ENCODE measurements around the gene KASH5.

KASH5 gene, protein sequence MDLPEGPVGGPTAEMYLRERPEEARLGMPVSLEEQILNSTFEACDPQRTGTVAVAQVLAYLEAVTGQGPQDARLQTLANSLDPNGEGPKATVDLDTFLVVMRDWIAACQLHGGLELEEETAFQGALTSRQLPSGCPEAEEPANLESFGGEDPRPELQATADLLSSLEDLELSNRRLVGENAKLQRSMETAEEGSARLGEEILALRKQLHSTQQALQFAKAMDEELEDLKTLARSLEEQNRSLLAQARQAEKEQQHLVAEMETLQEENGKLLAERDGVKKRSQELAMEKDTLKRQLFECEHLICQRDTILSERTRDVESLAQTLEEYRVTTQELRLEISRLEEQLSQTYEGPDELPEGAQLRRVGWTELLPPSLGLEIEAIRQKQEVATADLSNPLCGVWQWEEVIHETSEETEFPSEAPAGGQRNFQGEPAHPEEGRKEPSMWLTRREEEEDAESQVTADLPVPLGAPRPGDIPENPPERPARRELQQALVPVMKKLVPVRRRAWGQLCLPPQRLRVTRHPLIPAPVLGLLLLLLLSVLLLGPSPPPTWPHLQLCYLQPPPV

DNA sequence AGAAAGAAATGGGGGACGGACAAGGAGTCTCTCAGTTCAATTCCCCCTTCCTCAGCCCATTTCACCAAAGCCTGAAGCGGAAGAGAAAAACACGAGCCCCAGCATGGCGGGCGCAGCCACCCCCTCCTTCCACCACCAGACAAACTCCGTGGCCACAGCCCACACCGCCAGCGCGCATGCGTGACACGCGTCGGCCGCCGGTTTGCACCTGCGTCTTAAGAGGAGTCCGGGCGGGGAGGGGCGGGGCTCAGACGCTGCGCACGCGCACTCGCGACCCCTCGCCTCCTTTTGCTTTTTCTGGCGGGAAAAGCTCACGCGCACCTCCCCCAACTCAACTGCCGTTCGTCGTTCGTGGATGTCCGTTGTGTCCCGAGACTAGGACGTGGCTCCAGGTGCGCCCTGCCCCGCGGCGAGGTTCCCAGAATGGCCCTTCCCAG is at the start of gene KASH5:
KASH5 (plus strand) TSS at position 314 of the 437 bp plus-strand sequence. CDS start 2,635 bp downstream, outside the sequence.
- DNase-seq = no peak

DNA sequence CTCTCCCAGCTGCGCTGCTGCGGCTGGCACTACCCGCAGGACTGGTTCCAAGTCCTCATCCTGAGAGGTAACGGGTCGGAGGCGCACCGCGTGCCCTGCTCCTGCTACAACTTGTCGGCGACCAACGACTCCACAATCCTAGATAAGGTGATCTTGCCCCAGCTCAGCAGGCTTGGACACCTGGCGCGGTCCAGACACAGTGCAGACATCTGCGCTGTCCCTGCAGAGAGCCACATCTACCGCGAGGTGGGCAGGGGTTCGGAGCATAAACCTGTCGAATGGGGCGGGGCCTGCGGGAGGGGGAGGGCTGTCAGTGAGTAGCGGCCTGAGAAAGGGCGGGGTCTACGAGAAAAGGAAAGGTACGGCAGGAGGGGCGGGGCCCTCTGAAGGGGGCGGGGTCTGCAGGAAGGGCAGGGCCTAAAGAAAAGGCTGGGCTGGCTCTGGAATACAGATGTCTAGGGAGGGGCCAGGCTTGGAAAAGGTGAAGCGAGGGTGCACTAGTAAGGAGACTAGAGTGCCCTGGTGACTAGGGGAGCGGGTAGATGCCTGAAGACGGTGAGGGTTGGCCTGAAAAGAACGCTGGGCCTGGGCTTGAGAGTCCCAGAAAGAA is 49.3 kb upstream of the KASH5 start:
- DNase-seq = peak; percentile 60

DNA sequence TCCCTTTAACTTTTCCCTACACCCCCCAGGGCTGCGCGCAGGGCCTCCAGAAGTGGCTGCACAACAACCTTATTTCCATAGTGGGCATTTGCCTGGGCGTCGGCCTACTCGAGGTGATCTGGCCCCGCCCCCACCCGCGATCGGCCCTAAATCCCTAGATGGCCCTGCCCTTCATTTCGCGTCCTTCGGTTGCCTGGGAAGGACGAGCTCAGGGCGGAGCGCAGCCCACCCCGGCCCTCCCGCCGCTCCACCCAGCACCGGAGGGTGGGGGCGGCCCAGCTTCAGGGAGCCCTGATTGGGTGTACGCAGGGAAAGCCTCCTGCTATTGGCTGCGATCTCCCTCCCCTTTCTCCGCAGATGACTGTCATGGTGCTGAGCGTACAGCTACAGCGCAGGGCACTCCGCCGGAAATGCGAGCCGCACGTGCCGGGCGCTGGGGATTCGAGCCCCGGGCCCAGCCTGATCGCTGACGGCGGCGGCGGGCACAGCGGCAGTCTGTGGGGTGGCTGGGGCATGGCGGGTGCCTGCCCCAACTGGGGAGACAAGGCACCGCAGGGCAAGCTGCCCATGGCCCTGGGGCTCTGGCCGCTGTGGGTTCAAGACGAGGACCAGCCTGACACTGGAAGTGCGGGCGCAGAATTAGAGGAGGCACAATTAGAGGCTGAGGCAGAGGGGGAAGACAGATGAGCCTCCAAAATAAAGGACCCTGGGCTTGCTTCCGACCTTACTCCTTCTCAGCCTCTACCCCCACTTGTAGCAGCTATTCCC is 48.6 kb upstream of the KASH5 start:
- peak; percentile 95 for DNase-seq

DNA sequence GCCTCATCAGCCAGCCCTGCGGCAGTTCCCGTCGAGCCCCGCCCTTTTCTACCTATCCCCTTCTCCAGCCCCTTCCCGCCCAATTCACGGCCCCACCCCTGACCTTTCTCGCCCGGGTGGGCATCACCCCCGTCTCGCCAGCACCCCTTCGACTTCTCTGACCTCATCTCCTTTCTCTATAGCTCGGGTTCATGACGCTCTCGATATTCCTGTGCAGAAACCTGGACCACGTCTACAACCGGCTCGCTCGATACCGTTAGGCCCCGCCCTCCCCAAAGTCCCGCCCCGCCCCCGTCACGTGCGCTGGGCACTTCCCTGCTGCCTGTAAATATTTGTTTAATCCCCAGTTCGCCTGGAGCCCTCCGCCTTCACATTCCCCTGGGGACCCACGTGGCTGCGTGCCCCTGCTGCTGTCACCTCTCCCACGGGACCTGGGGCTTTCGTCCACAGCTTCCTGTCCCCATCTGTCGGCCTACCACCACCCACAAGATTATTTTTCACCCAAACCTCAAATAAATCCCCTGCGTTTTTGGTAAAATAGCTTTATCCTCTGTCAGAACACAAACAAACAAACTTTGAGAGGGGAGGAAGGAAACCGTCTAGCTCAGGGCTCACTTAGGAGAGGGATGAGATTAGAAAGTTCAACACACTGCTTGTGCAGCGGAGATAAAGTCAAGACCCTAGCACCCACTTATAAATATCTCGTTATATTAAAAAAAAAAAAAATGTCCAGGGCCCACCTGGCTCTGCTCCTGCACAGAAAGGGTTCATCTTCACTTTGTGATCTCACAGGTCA is 47.8 kb upstream of the KASH5 start:
- no peak for DNase-seq

DNA sequence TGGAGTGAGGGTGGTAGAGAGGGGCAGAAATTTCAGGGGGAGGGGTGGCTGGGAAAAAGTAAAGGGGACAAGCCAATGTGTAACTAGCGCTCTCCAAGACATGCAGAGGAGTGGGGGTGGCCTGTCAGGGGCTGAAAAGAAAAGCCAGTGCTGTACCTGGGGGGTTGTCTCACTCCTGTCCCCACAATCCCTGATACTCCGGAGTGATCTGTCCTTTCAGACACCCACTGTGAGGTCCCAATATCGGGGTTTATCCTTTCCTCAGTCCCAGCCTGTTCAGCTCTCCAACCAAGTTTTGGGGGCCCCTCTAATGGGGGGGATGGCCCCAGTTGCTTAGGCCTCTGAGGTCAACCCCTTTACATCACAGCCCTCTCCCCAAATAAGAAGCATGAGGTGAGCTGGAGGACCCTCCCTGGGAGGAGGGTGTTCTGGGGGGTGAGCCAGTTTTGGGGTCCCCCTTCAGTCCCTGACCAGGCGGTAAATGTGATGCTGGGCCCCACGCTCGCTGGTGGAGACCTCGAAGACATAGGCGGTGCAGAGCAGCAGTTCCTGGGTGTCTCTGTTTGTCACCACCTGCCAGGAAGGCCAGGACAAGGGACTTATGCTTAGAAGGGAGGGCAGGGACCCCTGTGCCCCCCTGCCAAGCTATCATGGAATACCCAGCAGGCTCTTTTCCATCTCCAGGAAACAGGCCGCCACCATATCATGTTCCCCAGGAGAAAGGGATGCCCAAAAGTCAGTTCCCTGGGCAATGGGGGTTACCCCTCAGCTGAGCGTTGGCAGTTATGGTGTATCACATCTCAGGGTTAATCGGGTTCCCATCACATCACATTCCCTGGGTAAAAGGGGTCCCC is 47.0 kb upstream of the KASH5 start:
- DNase-seq = no peak

DNA sequence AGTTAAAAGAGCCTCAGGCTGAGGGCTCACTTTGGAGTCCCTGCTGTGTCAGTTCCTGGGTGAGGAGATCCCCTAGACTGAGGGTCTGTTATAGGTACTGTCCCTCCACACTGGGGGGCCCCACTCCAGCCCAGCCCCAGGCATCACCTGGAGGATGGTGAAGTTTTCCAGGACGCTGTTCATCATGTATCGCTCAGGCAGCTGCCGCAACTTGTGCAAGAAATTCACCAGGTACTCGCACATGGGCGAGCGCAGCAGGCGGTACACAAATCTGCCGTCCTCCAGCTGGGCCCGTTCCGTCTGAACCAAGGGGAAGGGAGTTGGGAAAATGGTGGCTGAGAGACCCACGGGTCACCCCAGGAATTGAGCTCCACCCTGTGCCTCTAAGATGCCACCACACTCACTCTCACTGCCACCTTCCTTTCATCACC is 45.7 kb upstream of the KASH5 start:
- no peak for DNase-seq

DNA sequence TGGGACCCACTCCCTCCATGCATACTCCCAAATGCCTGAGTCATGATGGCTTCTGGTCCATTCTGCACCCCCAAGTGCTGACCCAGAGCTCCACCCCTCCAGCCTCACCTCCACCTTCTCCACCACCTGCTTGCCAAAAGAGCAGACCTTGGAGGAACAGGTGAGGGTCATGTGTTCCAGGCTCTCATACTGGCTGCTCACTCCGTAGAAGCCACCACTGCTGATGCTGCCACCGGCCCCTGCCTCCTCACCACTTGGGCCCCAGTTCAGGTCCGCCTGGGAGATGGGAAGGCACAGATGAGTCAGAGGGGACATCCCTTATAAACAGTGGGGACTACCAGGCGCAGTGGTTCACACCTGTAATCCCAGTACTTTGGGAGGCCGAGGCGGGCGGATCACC is 44.9 kb upstream of the KASH5 start:
- no peak for DNase-seq

DNA sequence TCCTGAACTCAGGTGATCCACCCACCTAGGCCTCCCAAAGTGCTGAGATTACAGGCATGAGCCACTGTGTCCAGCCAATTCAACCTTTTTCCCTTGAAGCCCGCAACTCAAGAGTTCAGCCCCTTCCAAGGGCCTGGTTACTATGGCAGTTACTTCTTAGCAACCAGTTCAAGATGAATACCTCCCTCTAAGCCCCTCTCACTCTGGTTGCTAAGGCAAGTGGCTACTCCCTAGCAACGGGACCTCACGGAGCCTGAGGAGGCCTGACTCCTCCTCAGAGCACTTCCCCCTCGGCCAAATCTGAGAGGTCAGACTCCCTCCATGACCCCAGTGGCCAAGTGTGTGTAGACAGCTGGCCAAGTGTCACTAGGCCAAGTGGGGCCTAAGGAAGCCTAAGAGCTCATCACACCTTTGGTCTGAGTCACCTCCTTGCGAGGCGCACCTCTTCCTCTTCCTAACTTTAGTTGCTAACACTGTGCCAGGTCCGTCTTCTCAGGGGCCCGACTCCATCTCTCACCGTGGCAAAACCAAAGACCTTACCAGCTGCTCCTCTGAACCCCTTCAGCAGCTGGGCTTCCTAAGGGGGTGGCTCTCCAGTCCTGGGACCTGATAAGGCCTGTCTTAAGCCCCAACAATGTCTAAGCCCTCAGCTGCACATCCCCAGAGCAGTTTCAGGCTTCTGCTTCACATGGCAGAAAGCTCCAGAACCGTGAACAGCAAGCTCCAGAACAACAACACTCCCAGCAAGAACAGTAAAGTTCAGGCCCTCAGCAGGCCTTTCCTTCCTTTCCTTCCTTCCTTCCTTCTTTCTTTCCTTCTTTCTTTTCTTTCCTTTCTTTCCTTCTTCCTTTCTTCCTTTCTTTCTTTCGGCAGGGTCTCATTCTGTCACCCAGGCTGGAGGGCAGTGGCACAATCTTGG is 43.3 kb upstream of the KASH5 start:
- DNase-seq = no peak

DNA sequence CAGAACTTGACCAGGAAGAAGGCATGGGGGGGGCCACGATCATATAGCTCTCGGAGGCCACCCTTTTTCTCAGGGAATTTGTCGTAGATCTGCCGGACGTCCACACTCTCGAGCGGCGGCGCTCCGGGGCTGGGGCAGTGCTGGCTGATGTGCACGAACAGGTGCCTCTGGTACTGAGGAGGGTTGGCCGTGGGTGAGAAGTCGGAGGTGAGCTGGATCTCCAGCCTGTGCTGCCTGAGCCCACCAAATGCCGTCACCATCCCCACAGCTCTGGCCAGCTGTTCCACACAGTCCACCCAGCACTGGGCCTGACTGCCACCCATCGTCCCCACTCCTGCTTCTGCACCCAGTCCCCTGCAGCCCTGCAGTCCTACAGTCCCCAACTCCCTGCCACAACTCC is 40.9 kb upstream of the KASH5 start:
- no peak for DNase-seq

DNA sequence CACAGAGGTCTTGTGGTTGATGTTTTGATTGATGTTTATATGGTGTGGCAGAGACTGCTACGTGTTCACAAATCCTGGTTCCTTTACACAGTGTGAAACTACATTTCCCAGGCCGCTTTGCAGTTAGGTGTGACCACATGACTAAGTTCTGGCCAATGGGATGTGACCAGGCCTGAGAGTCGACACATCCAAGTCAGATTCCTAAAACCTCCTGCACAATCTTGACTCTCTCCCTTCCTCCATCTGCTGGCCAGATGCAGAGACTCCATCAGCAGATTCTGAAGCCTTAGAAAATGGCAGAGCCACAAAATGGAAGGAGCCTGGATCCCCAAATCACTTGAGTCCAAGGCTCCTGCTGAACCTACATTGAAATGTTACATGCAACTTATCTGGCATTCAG is 40.2 kb upstream of the KASH5 start:
- DNase-seq = peak; percentile 74

DNA sequence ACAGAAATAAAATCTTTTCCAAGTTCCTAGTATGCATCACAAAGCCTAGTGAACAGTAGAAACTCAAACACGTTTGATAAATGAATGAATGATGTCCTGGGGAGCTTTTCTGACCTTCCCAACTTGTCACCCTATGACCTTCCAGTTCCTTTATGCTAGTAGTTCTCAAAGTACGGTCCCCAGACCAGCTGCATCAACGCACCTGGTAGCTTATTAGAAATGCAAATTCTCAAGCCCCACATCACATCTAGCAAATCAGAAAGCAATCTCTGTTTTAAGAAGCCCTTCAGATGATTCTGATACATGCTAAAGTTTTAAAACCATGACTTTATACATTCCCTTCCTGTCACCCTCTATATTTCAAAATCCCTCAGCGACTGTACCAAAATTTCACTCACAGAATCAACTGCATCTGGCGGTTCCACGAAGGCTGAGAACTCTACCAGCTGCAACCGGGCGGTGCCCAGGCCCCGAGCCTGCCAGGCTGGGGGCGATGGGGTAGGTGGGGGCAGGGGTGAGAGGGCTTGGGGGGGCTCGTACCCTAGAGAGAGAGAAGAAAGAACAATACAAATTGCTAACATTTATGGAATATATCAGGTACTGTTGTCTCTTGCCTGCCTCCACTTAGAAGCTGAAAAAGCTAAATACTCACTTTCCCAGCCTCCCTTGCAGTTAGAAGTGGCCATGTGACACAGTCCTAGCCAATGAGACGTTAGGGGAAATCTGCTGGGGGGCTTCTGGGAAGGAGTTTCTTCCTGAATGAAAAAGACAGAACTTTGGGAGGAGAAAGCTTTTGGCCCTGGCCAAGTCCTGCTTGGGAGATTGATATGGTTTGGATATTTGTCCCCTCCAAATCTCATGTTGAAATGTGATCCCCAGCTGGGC is 39.5 kb upstream of the KASH5 start:
- no peak for DNase-seq

DNA sequence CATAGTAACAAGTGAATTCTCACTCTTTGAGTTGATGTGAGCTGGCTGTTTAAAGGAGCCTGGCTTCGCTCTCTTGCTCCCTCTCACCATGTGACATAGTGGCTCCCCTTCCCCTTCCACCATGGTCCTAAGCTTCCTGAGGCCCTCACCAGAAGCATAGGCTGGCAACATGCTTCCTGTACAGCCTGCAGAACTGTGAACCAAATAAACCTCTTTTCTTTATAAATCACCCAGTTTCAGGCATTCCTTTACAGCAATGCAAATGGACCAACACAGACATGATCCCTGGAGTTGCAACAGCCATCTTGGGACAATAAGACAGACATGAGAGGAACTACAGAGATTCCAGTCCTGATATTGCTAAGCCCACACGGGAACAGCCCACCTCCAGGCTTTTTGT is 38.5 kb upstream of the KASH5 start:
- DNase-seq = no peak

DNA sequence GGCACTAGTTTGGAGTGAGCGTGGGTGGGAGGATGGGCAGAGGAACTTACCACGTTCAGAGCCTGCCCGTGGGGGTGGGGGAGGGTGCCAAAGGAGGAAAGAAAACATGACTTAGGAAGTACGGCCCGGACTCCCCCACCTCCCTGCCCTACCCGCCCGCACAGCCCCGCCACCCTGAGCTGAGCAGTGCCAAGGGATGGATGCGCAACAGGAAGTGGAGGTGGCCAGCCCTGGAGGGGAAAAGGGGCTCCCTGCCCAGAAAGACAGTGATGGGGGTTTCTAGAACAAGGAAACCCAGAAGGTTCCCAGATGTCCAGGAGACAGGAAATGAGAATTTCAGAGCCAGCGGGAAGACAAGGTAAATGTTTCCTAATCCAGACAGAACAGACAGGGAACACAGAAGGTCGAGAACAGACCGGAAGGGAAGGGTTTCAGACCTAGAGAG is 32.1 kb upstream of the KASH5 start:
- DNase-seq = no peak

DNA sequence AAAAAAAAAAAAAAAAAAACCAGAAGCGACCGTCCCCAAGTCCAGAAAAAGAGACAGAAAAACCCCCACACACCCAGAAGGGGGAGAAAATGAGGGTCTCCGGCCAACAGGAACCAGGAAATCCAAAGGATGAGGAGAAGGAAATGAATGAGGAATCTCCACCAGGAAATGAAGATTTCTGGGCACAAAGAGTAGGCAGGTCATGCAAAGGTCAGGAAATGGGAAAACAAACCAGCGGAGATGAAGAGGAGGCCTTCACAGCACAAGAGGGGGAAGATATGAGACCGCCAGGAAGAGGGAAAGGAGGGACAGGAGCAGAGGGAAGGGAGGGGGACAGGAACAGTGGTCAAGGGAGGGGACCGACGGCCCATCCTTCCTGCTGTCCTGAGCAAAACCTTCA is 31.7 kb upstream of the KASH5 start:
- no peak for DNase-seq

DNA sequence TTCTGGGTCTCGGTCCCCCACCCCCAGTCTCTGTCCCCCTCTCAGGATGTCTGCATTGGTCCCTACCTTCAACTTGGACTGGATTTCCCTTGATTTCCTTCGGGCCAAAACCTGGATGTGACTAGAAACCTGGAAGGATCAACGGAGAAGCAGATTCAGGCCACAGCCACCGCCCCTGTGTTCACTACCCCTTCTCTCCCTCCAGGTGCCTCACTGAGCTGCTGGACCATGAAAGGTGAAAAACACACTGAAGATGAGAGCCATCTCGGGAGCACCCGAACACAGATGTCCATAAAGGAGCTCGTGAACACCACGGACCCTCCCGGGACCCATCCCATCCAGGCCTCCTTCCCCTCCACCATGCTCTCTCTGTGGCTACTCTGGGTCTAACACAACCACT is 30.9 kb upstream of the KASH5 start:
- DNase-seq = no peak

DNA sequence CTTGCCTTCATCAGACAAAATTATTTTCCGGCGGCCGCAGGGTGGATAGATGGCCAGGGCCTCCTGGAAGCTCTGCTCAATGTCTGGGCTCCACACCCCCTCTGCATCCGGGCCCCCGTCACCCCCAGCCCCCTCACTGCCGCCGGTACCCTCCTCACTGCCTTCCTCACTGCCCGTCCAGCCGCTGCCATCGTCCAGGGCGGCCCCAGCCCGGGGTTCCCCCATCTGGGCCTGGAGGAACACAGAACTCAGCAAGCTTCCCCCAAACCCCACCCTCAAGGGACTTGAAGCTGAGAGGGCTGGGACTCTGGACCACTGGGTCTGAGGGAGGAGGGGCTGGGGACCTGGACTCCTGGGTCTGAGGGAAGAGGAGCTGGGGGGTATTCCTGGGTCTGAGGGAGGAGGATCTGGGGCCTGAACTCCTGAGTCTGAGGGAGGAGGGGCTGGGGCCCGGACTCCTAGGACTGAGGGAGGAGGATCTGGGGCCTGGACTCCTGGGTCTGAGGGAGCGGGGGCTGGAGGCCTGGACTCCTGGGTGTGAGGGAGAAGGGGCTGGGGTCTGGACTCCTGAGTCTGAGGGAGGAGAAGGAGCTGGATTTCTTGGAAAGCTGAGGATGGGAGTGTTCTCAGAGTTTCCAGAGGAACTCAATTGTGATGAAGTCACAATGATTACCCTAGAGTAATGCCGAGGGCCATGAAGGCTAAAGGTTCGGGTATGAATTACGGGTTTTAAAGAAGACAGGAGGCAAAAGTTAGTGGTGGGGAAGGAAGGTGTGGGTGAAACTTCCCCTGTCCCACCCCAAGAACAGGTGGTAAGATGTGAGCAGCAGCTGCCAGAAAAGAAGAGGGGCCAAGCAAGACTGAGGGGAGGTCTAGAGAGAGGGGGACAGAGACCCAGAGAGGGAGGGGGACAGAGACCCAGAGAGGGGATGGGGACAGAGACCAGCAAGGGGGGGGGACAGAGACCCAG is 27.9 kb upstream of the KASH5 start:
- no peak for DNase-seq

DNA sequence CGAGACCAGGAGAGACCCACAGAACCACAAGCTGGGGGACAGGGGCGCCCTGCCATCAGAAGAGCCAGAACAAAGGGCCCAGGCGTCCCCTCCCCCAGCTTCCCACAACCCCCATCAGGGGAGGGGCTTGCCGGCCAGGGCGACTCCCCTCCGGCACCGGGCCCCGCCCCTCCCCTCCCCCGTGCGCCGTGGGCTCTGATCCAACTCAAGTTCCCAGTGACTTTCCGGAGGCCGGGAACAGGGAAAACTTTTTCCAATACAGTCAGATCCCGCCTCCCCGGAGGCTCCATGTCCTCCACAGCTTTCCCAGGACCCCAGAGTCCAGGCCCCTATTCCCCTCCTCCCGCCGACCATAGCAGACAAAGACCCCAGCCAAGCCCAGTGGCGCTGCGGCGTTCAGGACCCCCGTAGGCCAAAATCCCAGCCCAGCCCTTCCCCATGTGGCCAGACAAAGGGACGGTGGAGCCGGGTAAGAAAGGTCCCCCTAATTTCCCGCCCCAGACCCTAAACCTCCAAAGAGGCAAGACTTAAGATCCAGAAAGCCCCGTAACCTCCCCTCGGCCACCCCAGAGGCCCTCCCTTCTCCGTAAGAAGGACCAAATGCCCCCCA is 26.5 kb upstream of the KASH5 start:
- DNase-seq = peak; percentile 23
